ENCODE measurements around the gene FRMPD4. TPM values are rescaled to one million over a fixed set of nuclear protein-coding genes. Genes with fewer than 3 reads are reported as not detected.

FRMPD4 gene
- total and polyA plus RNA-seq, 10 of the 15 experiments (the other 5 are each of a cell fraction or from before 2014, with no cell fraction given) = not detected

DNA sequence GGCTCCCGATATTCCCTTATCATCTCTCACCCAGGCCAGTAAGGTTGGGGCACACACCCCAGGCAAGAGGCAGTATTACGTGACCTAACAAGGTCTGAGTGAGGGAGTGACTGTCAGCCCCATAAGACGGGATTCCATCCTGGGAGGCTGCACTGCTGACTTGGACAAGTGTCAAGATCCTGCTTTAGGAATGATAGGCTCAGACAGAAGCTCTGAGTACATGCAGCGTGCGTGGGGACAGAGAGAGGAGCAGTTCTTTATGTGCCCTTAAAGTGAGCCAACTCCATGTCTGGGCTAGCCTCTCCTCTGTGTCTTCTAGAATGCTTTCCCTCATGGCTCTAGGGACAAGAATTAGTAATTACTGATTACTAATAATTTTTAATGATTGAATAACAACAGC is 510.7 kb downstream of the FRMPD4 start (continued):
- TF ChIP-seq GABPA (IDR thresholded peaks at IDR 0.05; ENCODE audit: low read depth) = no peak
- TF ChIP-seq, protein P1, sequence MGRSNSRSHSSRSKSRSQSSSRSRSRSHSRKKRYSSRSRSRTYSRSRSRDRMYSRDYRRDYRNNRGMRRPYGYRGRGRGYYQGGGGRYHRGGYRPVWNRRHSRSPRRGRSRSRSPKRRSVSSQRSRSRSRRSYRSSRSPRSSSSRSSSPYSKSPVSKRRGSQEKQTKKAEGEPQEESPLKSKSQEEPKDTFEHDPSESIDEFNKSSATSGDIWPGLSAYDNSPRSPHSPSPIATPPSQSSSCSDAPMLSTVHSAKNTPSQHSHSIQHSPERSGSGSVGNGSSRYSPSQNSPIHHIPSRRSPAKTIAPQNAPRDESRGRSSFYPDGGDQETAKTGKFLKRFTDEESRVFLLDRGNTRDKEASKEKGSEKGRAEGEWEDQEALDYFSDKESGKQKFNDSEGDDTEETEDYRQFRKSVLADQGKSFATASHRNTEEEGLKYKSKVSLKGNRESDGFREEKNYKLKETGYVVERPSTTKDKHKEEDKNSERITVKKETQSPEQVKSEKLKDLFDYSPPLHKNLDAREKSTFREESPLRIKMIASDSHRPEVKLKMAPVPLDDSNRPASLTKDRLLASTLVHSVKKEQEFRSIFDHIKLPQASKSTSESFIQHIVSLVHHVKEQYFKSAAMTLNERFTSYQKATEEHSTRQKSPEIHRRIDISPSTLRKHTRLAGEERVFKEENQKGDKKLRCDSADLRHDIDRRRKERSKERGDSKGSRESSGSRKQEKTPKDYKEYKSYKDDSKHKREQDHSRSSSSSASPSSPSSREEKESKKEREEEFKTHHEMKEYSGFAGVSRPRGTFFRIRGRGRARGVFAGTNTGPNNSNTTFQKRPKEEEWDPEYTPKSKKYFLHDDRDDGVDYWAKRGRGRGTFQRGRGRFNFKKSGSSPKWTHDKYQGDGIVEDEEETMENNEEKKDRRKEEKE (IDR thresholded peaks at IDR 0.05) = no peak
- TF ChIP-seq PAX8 (IDR thresholded peaks at IDR 0.05) = no peak
- TF ChIP-seq RB1 (IDR thresholded peaks at IDR 0.05; ENCODE audit: borderline replicate concordance) = no peak
- TF ChIP-seq EED (IDR thresholded peaks at IDR 0.05; ENCODE audit: low read depth) = no peak
- no peak for TF ChIP-seq RAD21 (IDR thresholded peaks at IDR 0.05; ENCODE audit: insufficient read depth, low read depth, low read length)
- TF ChIP-seq YY1 (IDR thresholded peaks at IDR 0.05; ENCODE audit: low read depth, low read length) = no peak

DNA sequence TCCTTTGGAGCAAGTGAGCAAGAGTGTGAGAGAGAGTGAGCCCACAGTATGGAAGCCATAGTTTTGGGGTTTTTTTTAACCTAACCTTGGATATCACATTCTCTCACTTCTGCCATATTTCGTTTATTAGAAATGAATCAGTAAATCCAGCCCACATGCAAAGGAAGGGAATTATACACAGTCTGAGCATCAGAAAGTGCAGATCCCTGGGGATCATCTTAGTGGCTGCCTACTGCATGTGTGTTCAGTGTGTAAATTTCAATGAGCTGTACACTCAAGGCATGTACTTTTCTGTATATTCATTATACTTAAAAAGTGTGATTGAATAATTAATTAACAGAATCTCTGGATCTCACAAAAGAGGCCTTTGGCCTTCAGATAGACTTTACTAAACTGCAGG is 519.2 kb downstream of the FRMPD4 start:
- RAD21 ChIA-PET (ENCODE audit: unreplicated experiment) = no interaction called here
- H3K4me1 ChIP-seq (ENCODE audit: control insufficient read depth, insufficient read depth, low read length) = no peaks in the 10 kb centered on the region
- POLR2A ChIA-PET = no interaction called here
- ATAC-seq (peak; percentile 17; the same call in 1 of the 3 replicates), DNase-seq (ENCODE audit: low read depth, low spot score) (no peak), FAIRE-seq (no peak)
- SMC1A ChIA-PET (ENCODE audit: uncharacterized antibody, unreplicated experiment) = no interaction called here
- no peaks in the 10 kb centered on the region for H3K79me2 ChIP-seq (ENCODE audit: control insufficient read depth, insufficient read depth, low read length)
- no peaks in the 10 kb centered on the region for H3K9me3 ChIP-seq (replicated peaks; ENCODE audit: control insufficient read depth, insufficient read depth, low read length)
- H3K4me3 ChIP-seq = no peak overlapping the region
- BruUV-seq (replicated peaks) = no TSS peak
- 0% methylated on average over 1 of the region's 1 CpG for WGBS (ENCODE audit: insufficient coverage, insufficient replicate concordance, low lambda C conversion rate, missing lambda C conversion rate)
- no peak overlapping the region for H3K9ac ChIP-seq (ENCODE audit: control insufficient read depth, insufficient read depth, low read length)
- H3K36me3 ChIP-seq (ENCODE audit: control insufficient read depth in 2 of 2, insufficient read depth in 2 of 2, low read length in 1 of 2) = no peaks in the 10 kb centered on the region
- no peak overlapping the region for H2AFZ ChIP-seq (ENCODE audit: control insufficient read depth, low read depth, low read length)
- no peaks in the 10 kb centered on the region for H3K27me3 ChIP-seq (replicated peaks in 1 of 2; ENCODE audit: control insufficient read depth in 2 of 2, insufficient read depth in 2 of 2, low read length in 1 of 2)
- intact Hi-C loops (cut with micrococcal nuclease; ENCODE audit: unreplicated experiment) = no loop called here
- CTCF ChIA-PET = no interaction called here
- H4K20me1 ChIP-seq (ENCODE audit: control insufficient read depth, insufficient read depth) = no peaks in the 10 kb centered on the region
- H3K27ac ChIP-seq (ENCODE audit: control insufficient read depth, insufficient read depth) = no peak overlapping the region
- no peak overlapping the region for H3K4me2 ChIP-seq (ENCODE audit: control insufficient read depth, insufficient read depth)
- in situ Hi-C loops (cut with MboI) = no loop called here
- no peak for TF ChIP-seq MXI1 (IDR thresholded peaks at IDR 0.05; ENCODE audit: low read depth, low read length)
- no peak for TF ChIP-seq CBX3 (IDR thresholded peaks at IDR 0.05; ENCODE audit: borderline replicate concordance, low read depth)
- TF ChIP-seq TAF1 (IDR thresholded peaks at IDR 0.05; ENCODE audit: borderline replicate concordance, low read depth, low read length) = no peak
- no peak for TF ChIP-seq SIX5 (IDR thresholded peaks at IDR 0.05; ENCODE audit: low read depth, low read length, severe bottlenecking)
- TF ChIP-seq, protein P1 (IDR thresholded peaks at IDR 0.05) = no peak
- TF ChIP-seq, protein P2, sequence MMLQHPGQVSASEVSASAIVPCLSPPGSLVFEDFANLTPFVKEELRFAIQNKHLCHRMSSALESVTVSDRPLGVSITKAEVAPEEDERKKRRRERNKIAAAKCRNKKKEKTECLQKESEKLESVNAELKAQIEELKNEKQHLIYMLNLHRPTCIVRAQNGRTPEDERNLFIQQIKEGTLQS (IDR thresholded peaks at IDR 0.05; ENCODE audit: borderline replicate concordance, extremely low read depth, low read depth, low read length) = no peak
- no peak for TF ChIP-seq IKZF2 (IDR thresholded peaks at IDR 0.05)
- no peak for TF ChIP-seq RUNX3 (IDR thresholded peaks at IDR 0.05; ENCODE audit: low read length)
- TF ChIP-seq, protein P3, sequence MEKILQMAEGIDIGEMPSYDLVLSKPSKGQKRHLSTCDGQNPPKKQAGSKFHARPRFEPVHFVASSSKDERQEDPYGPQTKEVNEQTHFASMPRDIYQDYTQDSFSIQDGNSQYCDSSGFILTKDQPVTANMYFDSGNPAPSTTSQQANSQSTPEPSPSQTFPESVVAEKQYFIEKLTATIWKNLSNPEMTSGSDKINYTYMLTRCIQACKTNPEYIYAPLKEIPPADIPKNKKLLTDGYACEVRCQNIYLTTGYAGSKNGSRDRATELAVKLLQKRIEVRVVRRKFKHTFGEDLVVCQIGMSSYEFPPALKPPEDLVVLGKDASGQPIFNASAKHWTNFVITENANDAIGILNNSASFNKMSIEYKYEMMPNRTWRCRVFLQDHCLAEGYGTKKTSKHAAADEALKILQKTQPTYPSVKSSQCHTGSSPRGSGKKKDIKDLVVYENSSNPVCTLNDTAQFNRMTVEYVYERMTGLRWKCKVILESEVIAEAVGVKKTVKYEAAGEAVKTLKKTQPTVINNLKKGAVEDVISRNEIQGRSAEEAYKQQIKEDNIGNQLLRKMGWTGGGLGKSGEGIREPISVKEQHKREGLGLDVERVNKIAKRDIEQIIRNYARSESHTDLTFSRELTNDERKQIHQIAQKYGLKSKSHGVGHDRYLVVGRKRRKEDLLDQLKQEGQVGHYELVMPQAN (conservative IDR thresholded peaks at IDR 0.05) = no peak
- TF ChIP-seq IKZF1 (conservative IDR thresholded peaks at IDR 0.05) = no peak
- TF ChIP-seq CBFB (IDR thresholded peaks at IDR 0.05; ENCODE audit: low read depth) = no peak

Measured in GM12878 (cell line).